Measurements from ENCODE around the gene HOXB9. TPM values are rescaled to one million over a fixed set of nuclear protein-coding genes. Genes with fewer than 3 reads are reported as not detected.

The HOXB9 gene
- total and polyA plus RNA-seq, 2 of the 13 experiments (the other 11 are each of a cell fraction or from before 2014, with no cell fraction given) = not detected

GRCh38 chr17:48597778-48598631 is 28.2 kb downstream of the HOXB9 start:
- Histone ChIP-seq H3K4me3 (replicated peaks in 1 of 3; ENCODE audit: insufficient read depth in 1 of 3, low read depth in 2 of 3, low read length in 3 of 3) (no peak overlapping the region; a peak in 1 of 6 replicates), H3K9me3 (ENCODE audit: low read length) (no peaks in the 10 kb centered on the region), H4K20me1 (ENCODE audit: insufficient read depth, low read length) (peaks cover under 1% of the 10 kb centered on the region; the same call in 1 of the 2 replicates), H3K4me1 (ENCODE audit: insufficient read depth, low read length) (peaks cover 17% of the 10 kb centered on the region; the same call in 1 of the 2 replicates), H2AFZ (ENCODE audit: low read length) (no peak overlapping the region), H3K27me3 (ENCODE audit: control insufficient read depth in 1 of 2, insufficient read depth in 2 of 2, low read length in 2 of 2) (peaks cover 52 to 96% of the 10 kb centered on the region in 2 experiments), H3K9ac (ENCODE audit: insufficient read depth, low read depth, low read length) (no peak overlapping the region), H3K4me2 (ENCODE audit: low read depth, low read length) (peak overlapping the region; percentile 29; the same call in 1 of the 2 replicates), H3K79me2 (ENCODE audit: insufficient read depth, low read length) (no peaks in the 10 kb centered on the region), H3K36me3 (replicated peaks in 1 of 2; ENCODE audit: control insufficient read depth in 1 of 2, insufficient read depth in 2 of 2, low read length in 2 of 2) (no peaks in the 10 kb centered on the region), H3K27ac (ENCODE audit: extremely low read length, insufficient read depth, low read length) (no peak overlapping the region)
- CTCF ChIA-PET (ENCODE audit: low intra/inter-chr PET ratio, low total read pairs) = no interaction called here
- 0 out of 3 replicates have a peak, but pooled peaks have one; percentile 5 for ATAC-seq
- no peak for FAIRE-seq
- TF ChIP-seq EZH2 (conservative IDR thresholded peaks at IDR 0.05; ENCODE audit: low read depth, low read length) = peak; percentile 87
- TF ChIP-seq HNRNPLL (IDR thresholded peaks at IDR 0.05; ENCODE audit: low read depth, low read length, poor library complexity, severe bottlenecking) = peak; percentile 68
- peak; percentile 84; the same call in 1 of the 2 replicates for TF ChIP-seq ZNF800 (CRISPR knock-in tag; IDR thresholded peaks at IDR 0.05)
- 0 out of 2 replicates have a peak, but pooled peaks have one; percentile 11 for TF ChIP-seq ZNF687 (CRISPR knock-in tag; IDR thresholded peaks at IDR 0.05)
- TF ChIP-seq ZNF530 (CRISPR knock-in tag; IDR thresholded peaks at IDR 0.05; ENCODE audit: low read depth) = no peak
- peak; percentile 91; the same call in 1 of the 2 replicates for TF ChIP-seq MTF2 (CRISPR knock-in tag; IDR thresholded peaks at IDR 0.05; ENCODE audit: borderline replicate concordance)
- in situ Hi-C loops (cut with HindIII; ENCODE audit: extremely low pct_ligation_motif_present, low pct_unique_long_range_greater_than_20kb) = loop anchor here (5.0 kb wide), 1 partner anchor 446 kb away; no protein-coding TSS in a partner anchor
- 10% methylated on average over 44 of the region's 68 CpGs for WGBS (ENCODE audit: low lambda C conversion rate)
- BruUV-seq (replicated peaks) = no TSS peak
- DNase-seq (ENCODE audit: low spot score) = no peak
- POLR2A ChIA-PET = no interaction called here
- intact Hi-C loops (cut with micrococcal nuclease; ENCODE audit: unreplicated experiment) = no loop called here

Measured in HepG2 (cell line).